ENCODE results near the gene HBZ.
"Not testable (repeated sequence)": the region's sequence is repeated elsewhere in the genome, so short reads cannot be mapped to it uniquely, and the experiment has no call there.

The HBZ gene

GRCh38 chr16:138049-138417, 14.4 kb upstream of the HBZ start:
- no peak for DNase-seq (ENCODE audit: low read depth)

- DNase-seq (ENCODE audit: low read depth): no peak
Measured at GRCh38 chr16:140175-140857, 12.1 kb upstream of the HBZ start.

DNA sequence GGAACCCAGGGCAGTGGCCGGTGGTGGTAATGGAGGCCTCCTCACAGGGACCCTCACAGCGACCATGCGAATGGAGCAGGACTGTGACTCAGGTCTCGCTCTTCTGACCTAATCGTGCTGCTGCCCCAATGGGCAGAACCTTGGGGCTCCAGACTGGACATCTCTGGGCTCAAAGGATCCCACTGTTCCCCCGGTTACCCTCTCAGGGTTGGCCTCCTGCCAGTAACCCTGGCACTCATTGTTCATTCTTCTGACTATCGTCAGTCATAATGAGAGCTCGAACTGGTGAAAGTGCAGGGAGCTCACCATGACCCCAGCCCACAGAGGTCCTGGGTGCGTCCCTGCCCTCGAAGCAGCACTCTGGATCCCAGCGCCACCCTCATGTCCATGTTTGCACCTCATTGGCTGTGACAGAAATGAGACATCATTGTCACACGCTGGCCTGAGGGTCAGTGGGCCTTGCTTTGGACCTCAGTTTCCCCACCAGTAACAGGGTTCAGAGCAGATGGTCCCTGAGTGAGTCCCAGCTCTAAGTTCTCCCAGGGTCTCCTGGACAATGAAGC, 10.0 kb upstream of the HBZ start:
- no peak for DNase-seq (ENCODE audit: low read depth)

GRCh38 chr16:143047-143446, 9.4 kb upstream of the HBZ start:
- no peak for DNase-seq (ENCODE audit: low read depth)

DNA sequence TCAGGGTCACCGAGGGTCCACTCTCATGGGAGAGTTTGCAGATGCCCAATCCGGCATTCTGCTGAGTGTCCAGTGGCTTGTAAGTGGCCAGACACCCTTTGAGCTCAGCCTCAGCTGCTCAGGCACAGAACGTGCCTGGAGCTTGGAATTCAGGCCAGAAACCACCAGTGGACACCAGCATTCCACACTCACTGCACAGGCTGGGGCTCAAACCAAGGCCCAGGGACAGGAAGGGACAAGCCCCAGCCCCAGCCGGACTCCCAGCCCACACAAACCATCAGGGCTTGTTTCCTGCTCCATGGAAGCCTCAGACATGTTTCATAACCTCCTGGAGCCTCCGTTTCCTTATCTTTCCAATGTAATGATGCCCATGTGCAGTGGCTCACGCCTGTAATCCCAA, 9.0 kb upstream of the HBZ start:
- DNase-seq (ENCODE audit: low read depth): no peak

DNA sequence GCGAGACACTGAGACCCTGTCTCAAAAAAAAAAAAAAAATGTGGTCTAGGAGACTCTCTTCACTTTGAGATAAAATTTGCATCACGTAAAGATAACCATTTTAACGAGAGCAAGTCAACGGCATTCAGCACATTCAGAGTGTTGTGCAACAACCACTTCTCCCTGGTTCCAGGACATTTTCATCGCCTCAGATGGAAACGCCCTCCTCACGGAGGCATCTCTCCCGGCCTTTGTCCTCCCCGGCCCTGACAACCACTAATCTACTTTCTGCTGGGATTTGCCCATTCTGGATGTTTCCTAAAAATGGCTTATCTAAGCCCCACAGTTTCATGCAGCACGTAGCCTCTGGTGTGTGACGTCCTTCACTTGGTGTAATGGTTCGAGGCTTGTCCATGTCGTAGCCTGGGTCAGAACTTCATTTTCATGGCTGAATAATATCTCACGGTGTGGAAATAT, 7.6 kb upstream of the HBZ start:
- no peak for DNase-seq (ENCODE audit: low read depth)

- no peak for DNase-seq (ENCODE audit: low read depth)
Measured at GRCh38 chr16:146646-147045, 5.8 kb upstream of the HBZ start.

DNA sequence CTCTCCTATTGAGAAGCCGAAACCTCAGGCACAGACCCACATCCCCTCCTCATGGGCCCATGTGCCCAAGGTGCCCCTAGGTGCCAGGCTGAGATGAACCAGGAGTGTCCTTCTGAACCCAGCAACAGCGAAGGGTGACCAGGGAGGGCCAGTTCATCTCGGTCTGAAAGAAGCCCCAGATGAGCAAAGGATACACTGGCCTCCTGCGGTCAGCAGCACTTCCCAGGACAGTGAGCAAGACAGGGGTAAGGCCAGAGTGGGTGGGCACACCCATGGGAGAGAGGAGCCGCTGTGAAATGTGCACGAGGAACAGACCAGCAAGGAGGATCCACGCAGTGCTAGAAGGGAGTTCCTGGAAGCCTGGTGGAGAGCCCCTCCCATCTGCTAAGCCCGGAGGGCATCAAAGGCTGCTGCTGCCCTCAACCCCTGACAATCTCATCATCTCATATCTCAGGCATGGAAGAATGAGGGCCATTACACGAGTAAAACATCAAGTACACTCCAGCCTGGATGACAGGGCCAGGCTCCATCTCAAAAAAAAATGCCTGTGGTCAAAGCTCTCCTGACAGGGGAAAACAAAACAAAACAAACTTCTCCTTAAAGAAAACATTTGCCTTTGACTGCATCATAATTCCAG, 3.3 kb upstream of the HBZ start:
- no peak for DNase-seq (ENCODE audit: low read depth)

DNA sequence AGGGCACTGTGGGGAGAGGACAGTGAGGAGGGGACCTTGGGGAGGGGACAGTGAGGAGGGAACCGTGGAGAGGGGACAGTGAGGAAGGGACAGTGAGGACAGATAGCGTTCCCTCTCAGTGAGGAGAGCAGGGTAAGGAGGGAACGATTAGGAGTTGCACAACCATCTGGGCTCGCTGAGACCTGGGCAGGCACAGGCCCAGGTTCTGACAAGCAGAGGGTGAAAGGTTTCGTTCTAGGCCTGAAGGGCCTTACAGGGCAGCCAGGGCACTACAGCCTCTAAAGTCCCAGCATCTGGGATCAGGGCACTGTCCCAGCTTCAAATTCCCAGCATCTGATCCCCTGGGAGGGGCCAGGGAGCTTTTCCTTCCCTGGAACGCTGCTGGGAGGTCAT, 681 bp downstream of the HBZ start:
- DNase-seq (ENCODE audit: low read depth): not testable (repeated sequence)

GRCh38 chr16:153550-154216, 1.2 kb downstream of the HBZ start:
- DNase-seq (ENCODE audit: low read depth): not testable (repeated sequence)

DNA sequence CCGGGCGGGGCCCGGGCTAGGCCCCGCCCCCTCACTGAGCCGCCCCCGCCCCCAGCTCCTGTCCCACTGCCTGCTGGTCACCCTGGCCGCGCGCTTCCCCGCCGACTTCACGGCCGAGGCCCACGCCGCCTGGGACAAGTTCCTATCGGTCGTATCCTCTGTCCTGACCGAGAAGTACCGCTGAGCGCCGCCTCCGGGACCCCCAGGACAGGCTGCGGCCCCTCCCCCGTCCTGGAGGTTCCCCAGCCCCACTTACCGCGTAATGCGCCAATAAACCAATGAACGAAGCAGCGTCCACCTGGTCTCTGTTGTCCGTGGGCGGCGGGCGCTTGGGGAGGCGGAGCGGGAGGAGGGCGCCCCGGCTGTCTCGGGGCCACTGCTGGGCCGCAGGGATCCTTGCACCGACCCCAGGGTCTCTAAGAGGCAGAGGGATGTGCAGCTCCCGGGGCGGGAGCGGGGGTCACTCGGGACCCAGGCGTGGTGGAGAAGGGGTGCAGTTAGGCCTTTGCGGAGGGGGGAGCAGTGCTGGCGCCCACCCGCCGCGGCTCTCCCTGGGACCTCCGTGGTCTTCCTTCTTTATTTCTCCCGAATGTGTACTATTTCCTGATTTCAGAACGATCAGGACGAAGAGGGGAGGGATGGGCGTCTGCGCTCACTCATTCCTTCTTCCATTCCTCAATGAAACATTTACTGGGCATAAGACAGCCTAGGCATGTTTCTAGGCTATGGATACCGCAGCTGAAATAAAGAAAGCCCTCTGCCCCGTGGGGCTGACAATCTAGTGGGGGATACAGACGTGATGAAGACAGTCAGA, 2.0 kb downstream of the HBZ start:
- no peak for DNase-seq (ENCODE audit: low read depth)

DNA sequence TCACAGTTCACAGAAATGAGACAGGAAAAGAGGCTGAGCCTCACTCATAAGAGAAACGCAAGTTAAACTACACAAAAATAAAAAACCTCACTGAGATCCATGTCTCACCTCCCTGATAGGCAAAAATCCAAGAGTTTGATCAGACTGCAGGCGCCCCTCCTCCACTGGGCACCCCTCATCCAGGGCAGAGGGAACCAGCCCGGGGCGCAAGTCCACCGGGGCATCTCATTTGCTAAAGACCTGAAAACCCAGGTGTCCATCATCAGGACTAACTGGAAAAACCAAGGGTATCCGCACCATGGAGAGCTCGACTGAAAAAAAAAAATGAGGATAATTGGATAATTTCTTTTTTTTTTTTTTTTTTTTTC, 2.6 kb downstream of the HBZ start:
- no peak for DNase-seq (ENCODE audit: low read depth)

- no peak for DNase-seq (ENCODE audit: low read depth)
Measured at GRCh38 chr16:159136-159849, 6.8 kb downstream of the HBZ start.

DNA sequence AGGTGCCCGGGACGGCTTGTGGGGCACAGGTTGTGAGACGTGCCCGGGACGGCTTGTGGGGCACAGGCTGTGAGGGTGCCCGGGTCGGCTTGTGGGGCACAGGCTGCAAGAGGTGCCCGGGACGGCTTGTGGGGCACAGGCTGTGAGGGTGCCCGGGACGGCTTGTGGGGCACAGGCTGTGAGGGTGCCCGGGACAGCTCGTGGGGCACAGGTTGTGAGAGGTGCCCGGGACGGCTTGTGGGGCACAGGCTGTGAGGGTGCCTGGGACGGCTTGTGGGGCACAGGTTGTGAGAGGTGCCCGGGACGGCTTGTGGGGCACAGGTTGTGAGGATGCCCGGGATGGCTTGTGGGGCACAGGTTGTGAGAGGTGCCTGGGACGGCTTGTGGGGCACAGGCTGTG, 7.8 kb downstream of the HBZ start:
- not testable (repeated sequence) for DNase-seq (ENCODE audit: low read depth)

DNA sequence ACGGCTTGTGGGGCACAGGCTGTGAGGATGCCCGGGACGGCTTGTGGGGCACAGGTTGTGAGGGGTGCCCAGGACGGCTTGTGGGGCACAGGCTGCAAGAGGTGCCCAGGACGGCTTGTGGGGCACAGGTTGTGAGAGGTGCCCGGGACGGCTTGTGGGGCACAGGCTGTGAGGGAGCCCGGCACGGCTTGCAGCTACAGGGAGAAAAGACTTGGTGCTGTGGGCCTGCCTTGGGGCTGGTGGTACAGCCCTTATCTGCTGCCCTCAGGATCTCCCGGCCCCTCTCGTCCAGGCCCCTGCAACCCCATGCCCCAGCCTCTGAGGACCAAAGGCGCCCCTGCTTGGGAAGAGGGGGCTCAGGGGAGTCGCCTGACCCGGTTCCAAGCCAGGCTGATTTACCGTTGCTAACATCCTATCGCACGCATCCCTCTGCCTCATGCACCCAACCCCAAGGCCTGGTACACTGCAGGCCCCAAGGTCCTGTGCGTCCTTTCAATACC, 8.3 kb downstream of the HBZ start:
- no peak for DNase-seq (ENCODE audit: low read depth)

DNA sequence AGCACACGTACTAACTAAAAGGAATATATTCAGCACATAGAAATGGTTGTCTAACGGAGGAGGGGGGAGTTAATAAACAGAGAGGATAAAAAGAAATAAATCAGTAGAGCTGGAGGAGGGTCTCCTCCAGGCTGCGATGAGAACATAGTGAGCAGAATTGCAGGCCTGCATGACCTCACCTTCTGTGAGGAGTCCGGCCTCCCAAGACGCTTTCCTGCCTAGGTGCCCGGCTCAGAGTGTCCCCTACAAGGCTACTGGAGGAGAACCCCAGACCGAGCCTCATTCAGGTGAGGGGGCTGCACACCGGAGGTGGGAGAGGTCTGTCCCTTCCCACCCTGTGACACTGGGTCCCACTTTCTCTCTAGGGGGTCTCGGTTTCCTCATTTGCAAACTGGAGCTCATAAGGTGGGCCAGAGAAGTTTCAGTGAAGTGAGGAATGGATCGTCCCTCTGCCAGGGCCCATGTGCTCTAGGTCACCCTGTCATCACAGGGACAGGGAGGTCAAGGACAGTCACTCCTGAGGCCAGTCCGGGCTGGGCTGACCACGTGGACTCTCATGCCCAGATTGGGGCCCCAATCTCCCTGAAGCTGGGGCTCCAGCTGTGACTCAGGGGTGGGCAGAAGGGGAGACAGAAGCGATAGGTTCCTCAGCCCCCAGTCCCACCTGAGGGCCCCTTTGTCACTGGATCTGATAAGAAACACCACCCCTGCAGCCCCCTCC, 10.0 kb downstream of the HBZ start:
- DNase-seq (ENCODE audit: low read depth): no peak

GRCh38 chr16:163139-163538, 10.7 kb downstream of the HBZ start:
- DNase-seq (ENCODE audit: low read depth): not testable (repeated sequence)

DNA sequence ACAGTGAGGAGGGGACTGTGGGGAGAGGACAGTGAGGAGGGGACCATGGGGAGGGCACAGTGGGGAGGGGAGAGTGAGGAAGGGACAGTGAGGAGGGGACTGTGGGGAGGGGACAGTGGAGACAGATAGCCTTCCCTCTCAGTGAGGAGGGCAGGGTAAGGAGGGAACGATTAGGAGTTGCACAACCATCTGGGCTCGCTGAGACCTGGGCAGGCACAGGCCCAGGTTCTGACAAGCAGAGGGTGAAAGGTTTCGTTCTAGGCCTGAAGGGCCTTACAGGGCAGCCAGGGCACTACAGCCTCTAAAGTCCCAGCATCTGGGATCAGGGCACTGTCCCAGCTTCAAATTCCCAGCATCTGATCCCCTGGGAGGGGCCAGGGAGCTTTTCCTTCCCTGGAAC, 11.3 kb downstream of the HBZ start:
- not testable (repeated sequence) for DNase-seq (ENCODE audit: low read depth)

DNA sequence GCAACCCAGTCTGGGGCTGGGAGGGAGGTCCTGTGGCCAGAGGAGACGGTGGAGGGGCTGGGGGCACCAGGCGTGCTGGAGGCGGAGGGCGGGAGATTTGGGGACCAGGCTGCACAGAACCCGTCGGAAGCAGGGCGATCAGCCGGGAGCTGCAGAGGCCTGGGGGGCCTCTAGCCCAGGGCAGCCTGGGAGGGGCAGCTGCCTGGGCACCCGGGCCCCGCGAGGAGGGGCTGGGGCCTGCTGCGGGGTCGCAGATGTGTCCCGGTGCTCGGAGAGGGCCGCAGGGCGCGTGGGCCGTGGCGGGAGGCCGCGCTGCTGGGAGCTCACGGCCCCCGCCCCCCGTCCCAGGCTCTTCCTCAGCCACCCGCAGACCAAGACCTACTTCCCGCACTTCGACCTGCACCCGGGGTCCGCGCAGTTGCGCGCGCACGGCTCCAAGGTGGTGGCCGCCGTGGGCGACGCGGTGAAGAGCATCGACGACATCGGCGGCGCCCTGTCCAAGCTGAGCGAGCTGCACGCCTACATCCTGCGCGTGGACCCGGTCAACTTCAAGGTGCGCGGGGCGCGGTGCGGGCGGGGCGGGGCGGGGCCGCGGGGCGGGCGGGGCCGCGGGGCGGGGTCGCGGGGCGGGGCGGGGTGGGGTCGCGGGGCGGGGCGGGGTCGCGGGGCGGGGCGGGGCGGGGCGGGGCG, 11.8 kb downstream of the HBZ start:
- DNase-seq (ENCODE audit: low read depth): not testable (repeated sequence)
